ENCODE measurements around the gene EVC.

Gene EVC

GRCh38 chr4:5839751-5840674, 129.0 kb downstream of the EVC start:
- no peak for TF ChIP-seq CTCF (IDR thresholded peaks at IDR 0.05; ENCODE audit: low read depth, low read length)
- H3K27me3 ChIP-seq: no peaks in the 10 kb centered on the region
- H3K36me3 ChIP-seq: peaks cover 90% of the 10 kb centered on the region
- no peak for DNase-seq
- no peaks in the 10 kb centered on the region for H3K4me1 ChIP-seq
- no peak overlapping the region for H3K4me3 ChIP-seq (ENCODE audit: low read depth, low read length)
- no peaks in the 10 kb centered on the region for H3K9me3 ChIP-seq

GRCh38 chr4:5842456-5842855, 131.5 kb downstream of the EVC start:
- peaks cover 86% of the 10 kb centered on the region for H3K36me3 ChIP-seq
- no peak for TF ChIP-seq CTCF (IDR thresholded peaks at IDR 0.05; ENCODE audit: low read depth, low read length)
- no peaks in the 10 kb centered on the region for H3K27me3 ChIP-seq
- no peak overlapping the region for H3K4me3 ChIP-seq (ENCODE audit: low read depth, low read length)
- H3K9me3 ChIP-seq: no peaks in the 10 kb centered on the region
- no peaks in the 10 kb centered on the region for H3K4me1 ChIP-seq
- no peak for DNase-seq

DNA sequence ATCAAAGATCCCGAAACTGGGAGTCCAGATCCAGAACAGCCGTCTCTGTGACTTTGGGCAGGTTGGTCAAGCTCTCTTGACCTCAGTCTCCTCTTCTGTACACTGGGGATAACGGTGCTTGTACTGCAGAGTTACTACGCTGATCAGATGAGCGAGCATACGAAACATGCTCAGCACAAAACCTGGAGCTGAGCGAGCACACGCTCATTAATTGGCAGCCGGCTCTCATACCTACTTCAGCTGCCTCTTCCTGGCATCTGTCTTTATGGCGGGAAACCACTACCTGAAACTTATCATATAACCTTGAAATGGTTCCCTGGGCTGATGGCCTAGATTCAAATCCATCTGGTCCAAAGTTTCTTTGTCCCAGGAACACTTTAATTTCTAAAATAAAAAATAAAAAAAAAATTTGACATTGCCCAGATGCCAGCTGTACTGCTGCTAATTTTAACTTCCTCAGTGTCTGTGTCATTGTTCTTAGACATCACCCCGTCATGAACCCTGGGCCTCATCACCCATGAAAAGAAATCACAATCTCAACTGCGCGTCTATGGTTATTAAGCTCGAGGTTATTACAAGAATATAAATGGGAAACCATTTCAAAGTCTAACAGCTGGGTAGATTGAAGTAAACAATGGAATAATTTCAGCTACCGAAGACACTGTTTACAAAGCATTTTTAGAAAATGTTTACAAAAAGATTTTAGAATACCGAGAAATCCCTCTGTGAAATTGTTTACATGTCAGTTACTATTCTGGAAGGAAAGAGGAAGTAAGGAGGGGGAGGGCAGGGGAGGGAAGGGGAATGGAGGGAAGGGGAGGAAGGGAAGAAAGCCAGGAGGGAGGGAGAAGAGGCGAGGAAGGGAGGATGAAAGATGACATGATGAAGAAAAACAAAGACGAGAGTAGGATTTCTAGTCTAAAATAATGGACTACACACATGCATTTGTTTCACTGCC, 132.9 kb downstream of the EVC start:
- DNase-seq: no peak
- Histone ChIP-seq H3K27me3 (no peaks in the 10 kb centered on the region), H3K4me3 (ENCODE audit: low read depth, low read length) (no peak overlapping the region), H3K36me3 (peaks cover 87% of the 10 kb centered on the region), H3K9me3 (no peaks in the 10 kb centered on the region), H3K4me1 (no peaks in the 10 kb centered on the region)
- no peak for TF ChIP-seq CTCF (IDR thresholded peaks at IDR 0.05; ENCODE audit: low read depth, low read length)

DNA sequence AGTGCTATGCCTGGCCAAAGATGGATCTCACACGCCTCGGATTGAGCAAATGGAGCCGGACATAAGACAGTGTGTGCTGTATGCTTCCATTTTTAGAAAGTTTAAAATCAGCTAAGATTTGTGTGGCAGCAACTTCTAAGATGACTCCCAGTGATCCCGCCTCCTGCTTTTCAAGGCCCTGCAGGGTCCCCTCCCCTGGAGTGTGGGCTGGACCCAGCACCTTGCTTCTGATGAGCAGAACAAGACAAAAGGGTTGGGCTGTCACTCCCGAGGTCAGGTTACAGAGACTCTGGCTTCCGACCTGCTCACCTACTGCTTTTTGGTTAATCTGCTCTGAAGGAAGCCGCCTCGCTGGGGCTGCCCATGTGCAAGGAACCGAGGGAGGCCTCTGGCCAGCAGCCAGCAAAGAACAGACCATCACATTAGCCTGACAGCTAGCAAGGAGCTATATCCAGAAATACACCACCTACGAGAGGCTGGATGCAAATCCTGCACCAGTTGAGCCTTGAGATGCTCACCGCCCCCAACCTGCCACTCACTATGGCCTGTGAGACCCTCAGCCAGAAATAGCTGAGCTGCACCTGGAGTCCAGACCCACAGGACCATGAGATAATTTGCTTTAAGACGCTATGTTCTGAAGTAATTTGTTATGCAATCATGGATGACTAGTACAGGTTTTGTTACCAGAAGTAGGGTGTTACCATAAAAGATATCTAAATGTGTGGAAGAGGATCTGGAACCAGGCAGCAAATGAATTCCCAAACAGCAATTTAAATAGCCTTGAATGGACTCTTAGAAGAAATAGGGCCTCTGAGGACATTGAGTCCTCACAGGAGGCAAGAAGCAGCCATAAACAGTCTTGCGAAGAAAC, 134.3 kb downstream of the EVC start:
- H3K4me3 ChIP-seq (ENCODE audit: low read depth, low read length): no peak overlapping the region
- DNase-seq: no peak
- H3K4me1 ChIP-seq: no peaks in the 10 kb centered on the region
- TF ChIP-seq CTCF (IDR thresholded peaks at IDR 0.05; ENCODE audit: low read depth, low read length): no peak
- peaks cover 87% of the 10 kb centered on the region for H3K36me3 ChIP-seq
- no peaks in the 10 kb centered on the region for H3K27me3 ChIP-seq
- no peaks in the 10 kb centered on the region for H3K9me3 ChIP-seq

GRCh38 chr4:5851637-5852301, 140.8 kb downstream of the EVC start:
- DNase-seq: no peak
- TF ChIP-seq CTCF (IDR thresholded peaks at IDR 0.05; ENCODE audit: low read depth, low read length): no peak
- H3K9me3 ChIP-seq: no peaks in the 10 kb centered on the region
- H3K4me1 ChIP-seq: no peaks in the 10 kb centered on the region
- H3K27me3 ChIP-seq: no peaks in the 10 kb centered on the region
- no peak overlapping the region for H3K4me3 ChIP-seq (ENCODE audit: low read depth, low read length)
- peaks cover 91% of the 10 kb centered on the region for H3K36me3 ChIP-seq
